Measurements from ENCODE around the gene LUZP1. TPM values are rescaled to one million over a fixed set of nuclear protein-coding genes. Genes with fewer than 3 reads are reported as not detected.

The LUZP1 gene
- total and polyA plus RNA-seq, 8 donors: 22.9 to 32.5 (median 29.8) TPM

DNA sequence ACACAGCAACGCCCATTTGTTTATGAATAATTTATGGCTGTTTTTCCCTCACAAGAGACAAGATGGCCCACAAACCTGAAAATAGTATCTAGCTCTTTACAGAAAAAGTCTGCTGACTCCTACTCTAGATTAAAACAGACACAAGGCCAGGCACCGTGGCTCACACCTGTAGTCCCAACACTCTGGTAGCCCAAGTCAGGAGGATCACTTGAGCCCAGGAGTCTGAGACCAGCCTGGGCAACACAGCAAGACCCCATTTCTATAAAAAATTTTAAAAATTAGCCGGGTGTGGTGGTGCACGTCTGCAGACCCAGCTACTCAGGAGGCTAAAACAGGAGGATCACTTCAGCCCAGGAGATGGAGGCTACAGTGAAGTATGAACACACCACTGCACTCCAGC, 34.6 kb downstream of the LUZP1 start:
- H3K4me1 ChIP-seq: peaks cover 0 to 5% of the 10 kb centered on the region in 2 donors
- no peak overlapping the region for H3K4me3 ChIP-seq
- no peaks in the 10 kb centered on the region for H3K9me3 ChIP-seq
- TF ChIP-seq, protein P1, sequence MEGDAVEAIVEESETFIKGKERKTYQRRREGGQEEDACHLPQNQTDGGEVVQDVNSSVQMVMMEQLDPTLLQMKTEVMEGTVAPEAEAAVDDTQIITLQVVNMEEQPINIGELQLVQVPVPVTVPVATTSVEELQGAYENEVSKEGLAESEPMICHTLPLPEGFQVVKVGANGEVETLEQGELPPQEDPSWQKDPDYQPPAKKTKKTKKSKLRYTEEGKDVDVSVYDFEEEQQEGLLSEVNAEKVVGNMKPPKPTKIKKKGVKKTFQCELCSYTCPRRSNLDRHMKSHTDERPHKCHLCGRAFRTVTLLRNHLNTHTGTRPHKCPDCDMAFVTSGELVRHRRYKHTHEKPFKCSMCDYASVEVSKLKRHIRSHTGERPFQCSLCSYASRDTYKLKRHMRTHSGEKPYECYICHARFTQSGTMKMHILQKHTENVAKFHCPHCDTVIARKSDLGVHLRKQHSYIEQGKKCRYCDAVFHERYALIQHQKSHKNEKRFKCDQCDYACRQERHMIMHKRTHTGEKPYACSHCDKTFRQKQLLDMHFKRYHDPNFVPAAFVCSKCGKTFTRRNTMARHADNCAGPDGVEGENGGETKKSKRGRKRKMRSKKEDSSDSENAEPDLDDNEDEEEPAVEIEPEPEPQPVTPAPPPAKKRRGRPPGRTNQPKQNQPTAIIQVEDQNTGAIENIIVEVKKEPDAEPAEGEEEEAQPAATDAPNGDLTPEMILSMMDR (IDR thresholded peaks at IDR 0.05): no peak
- H3K27ac ChIP-seq: no peak overlapping the region
- H3K36me3 ChIP-seq: no peaks in the 10 kb centered on the region
- no peaks in the 10 kb centered on the region for H3K27me3 ChIP-seq
- DNase-seq: no peak
- intact Hi-C loops (cut with DNase I): no loop called here
- no peak for ATAC-seq

DNA sequence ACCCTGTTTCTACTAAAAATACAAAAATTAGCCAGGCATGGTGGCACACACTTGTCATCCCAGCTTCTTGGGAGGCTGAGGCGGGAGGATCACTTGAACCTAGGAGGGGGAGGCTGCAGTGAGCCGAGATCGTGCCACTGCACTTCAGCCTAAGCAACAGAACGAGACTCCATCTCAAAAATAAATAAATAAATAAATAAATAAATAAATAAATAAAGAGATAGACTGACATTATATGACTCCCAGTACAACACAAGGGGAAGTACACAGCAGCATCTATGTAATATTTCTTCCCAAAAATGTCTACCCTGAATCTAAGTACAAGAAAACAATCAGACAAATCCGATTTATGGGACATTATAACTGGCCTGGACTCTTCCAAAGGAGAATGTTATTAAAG, 35.1 kb downstream of the LUZP1 start:
- intact Hi-C loops (cut with DNase I): no loop called here
- Histone ChIP-seq H3K36me3 (no peaks in the 10 kb centered on the region), H3K9me3 (no peaks in the 10 kb centered on the region), H3K27me3 (no peaks in the 10 kb centered on the region), H3K4me3 (no peak overlapping the region), H3K4me1 (peaks cover 0 to 5% of the 10 kb centered on the region in 2 donors), H3K27ac (no peak overlapping the region)
- DNase-seq: no peak
- TF ChIP-seq, protein P1 (IDR thresholded peaks at IDR 0.05): no peak
- no peak for ATAC-seq

DNA sequence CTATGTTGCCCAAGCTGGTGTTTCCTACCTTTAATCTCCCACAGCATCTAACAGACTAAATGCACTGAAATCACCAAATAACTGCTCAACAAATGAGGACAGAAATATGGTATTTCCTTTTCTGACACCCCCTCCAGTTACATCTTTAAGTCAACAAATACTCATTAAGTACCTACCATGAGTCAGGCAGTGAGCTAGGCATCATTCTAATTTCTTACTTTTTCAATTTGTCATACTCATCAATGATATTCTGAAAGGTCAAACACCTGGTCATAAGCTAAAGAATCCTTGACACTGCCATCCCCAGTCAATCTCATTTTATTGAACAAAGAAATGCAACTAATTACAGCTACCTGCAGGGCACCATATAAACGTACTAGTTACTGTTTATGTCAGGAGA, 36.6 kb downstream of the LUZP1 start:
- DNase-seq (no peak), ATAC-seq (no peak)
- Histone ChIP-seq H3K4me3 (no peak overlapping the region), H3K9me3 (no peaks in the 10 kb centered on the region), H3K36me3 (no peaks in the 10 kb centered on the region), H3K27ac (no peak overlapping the region), H3K4me1 (peaks cover 0 to 8% of the 10 kb centered on the region in 2 donors), H3K27me3 (no peaks in the 10 kb centered on the region)
- intact Hi-C loops (cut with DNase I): no loop called here
- TF ChIP-seq, protein P1 (IDR thresholded peaks at IDR 0.05): no peak

DNA sequence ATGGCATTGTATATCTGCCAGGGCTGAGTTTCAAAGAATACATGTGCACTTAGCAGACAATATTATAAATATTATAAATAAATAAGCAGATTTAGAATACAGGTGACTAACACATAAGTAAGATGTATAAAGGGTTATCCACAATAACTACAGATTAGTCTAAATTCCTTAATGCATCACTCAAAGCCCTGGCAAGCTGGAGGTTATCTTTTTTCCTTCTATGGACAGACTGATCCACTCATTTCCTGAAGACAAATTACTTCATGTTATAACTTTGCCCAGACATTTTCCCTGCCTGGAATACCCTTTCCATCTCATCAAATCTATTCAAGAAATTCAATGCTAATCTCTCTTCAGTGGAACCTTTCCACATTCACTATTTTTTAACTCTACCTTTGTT, 38.8 kb downstream of the LUZP1 start:
- no peak for DNase-seq
- no peak overlapping the region for H3K27ac ChIP-seq
- intact Hi-C loops (cut with DNase I): no loop called here
- H3K36me3 ChIP-seq: no peaks in the 10 kb centered on the region
- H3K4me1 ChIP-seq: peaks cover 0 to 8% of the 10 kb centered on the region in 2 donors
- no peaks in the 10 kb centered on the region for H3K27me3 ChIP-seq
- ATAC-seq: no peak
- H3K9me3 ChIP-seq: no peaks in the 10 kb centered on the region
- no peak overlapping the region for H3K4me3 ChIP-seq
- TF ChIP-seq, protein P1 (IDR thresholded peaks at IDR 0.05): no peak

DNA sequence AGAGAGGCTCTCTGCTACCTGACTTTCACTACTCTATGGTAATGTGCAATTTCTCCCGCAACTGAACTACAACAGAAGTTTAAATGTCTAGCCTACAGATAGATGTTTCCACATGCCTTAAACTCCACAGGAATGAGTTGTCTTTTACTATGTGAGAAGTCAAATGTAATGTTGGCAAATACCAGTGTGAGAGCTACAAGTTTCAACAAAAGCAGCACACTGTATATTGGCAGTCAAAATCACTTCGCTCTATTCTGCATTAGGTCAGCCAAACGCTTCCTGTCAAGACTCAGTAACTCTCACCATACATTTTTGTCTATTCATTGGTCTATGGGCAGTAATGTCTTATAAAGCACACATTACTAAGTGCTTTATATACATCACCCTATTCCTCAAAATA, 41.9 kb downstream of the LUZP1 start:
- Histone ChIP-seq H3K4me1 (peaks cover 13 to 19% of the 10 kb centered on the region in 2 donors), H3K27me3 (peaks cover 0 to 3% of the 10 kb centered on the region in 2 donors), H3K36me3 (no peaks in the 10 kb centered on the region), H3K4me3 (no peak overlapping the region), H3K27ac (no peak overlapping the region), H3K9me3 (no peaks in the 10 kb centered on the region)
- intact Hi-C loops (cut with DNase I): no loop called here
- peak in 1 of 4 donors; percentile 23 for DNase-seq
- TF ChIP-seq, protein P1 (IDR thresholded peaks at IDR 0.05): no peak
- ATAC-seq: no peak

All from left lung (tissue), 10 donors.